H1 (cell line): ENCODE data around the gene ADD1. TPM values are rescaled to one million over a fixed set of nuclear protein-coding genes. Genes with fewer than 3 reads are reported as not detected.

Experiments
- CTCF ChIA-PET: fragments of 300-600 bp; sonication (Branson Sonifier 250); formaldehyde crosslinking; loops from one replicate; lab custom pipeline; 2021; ENCODE audit not compliant: partially characterized antibody; lab: Charles Lee
- POLR2A ChIA-PET: fragments of 300-600 bp; sonication (Branson Sonifier 250); formaldehyde crosslinking; loops from one replicate; lab custom pipeline; 2021; ENCODE audit warnings: inconsistent platforms; ENCODE audit not compliant: partially characterized antibody; lab: Charles Lee
- DNase-seq, 2 experiments: peaks; one replicate each; pipeline versions ENCODE4 v3.0.0 to v3.0.0-alpha.2; 2010 to 2022; ENCODE audit warnings: low spot score in 2 of 2, low read depth in 1 of 2, mixed read lengths in 1 of 2
- FAIRE-seq: peaks from 2 replicates; lab custom pipeline; 2011; peaks lifted over from hg19 to GRCh38; lab: Jason Lieb, UNC
- H2AFZ ChIP-seq: 2 replicates; pipeline ENCODE4 v1.8.1; 2012; ENCODE audit warnings: low read length, inconsistent platforms
- H2AK5ac ChIP-seq: 2 replicates; pipeline ENCODE4 v1.6.1; 2013; ENCODE audit warnings: low read depth, low read length
- H2BK120ac ChIP-seq: replicated peaks from 2 replicates; pipeline ENCODE3; 2013; ENCODE audit warnings: low read depth, low read length, inconsistent platforms
- H2BK12ac ChIP-seq: 2 replicates; pipeline ENCODE4 v1.6.1; 2013; ENCODE audit warnings: low read depth, low read length
- H2BK15ac ChIP-seq: 2 replicates; pipeline ENCODE4 v1.6.1; 2013; ENCODE audit warnings: low read length
- H2BK20ac ChIP-seq: 2 replicates; pipeline ENCODE4 v1.6.1; 2013; ENCODE audit warnings: low read length
- H2BK5ac ChIP-seq: 2 replicates; pipeline ENCODE4 v1.6.1; 2013; ENCODE audit warnings: low read depth, low read length
- H3K14ac ChIP-seq: 2 replicates; pipeline ENCODE4 v1.6.1; 2013; ENCODE audit warnings: inconsistent platforms; ENCODE audit not compliant: insufficient read length
- H3K18ac ChIP-seq: 2 replicates; pipeline ENCODE4 v1.6.1; 2013; ENCODE audit warnings: low read length; ENCODE audit errors: extremely low read depth
- H3K23ac ChIP-seq: 2 replicates; pipeline ENCODE4 v1.6.1; 2013; ENCODE audit warnings: inconsistent platforms; ENCODE audit not compliant: insufficient read length
- H3K23me2 ChIP-seq: 2 replicates; pipeline ENCODE4 v1.6.1; 2013; ENCODE audit warnings: low read depth, low read length
- H3K27ac ChIP-seq: 2 replicates; pipeline ENCODE4 v1.6.1; 2011; ENCODE audit warnings: low read depth, low read length, inconsistent platforms
- H3K27me3 ChIP-seq, 4 experiments: replicated peaks in 1 of 4; 1 replicate in 1 of 4; 2 replicates in 3 of 4; pipeline versions ENCODE4 v1.6.1 to v1.8.1; 2011 to 2013; ENCODE audit warnings: low read length in 3 of 4, mild to moderate bottlenecking in 3 of 4, inconsistent platforms in 2 of 4, mixed read lengths in 2 of 4, moderate library complexity in 1 of 4; ENCODE audit not compliant: control insufficient read depth in 3 of 4, insufficient read depth in 3 of 4; ENCODE audit errors: extremely low read depth in 1 of 4
- H3K36me3 ChIP-seq, 4 experiments: 2 replicates each; pipeline versions ENCODE4 v1.6.1 to v1.8.1; 2011 to 2013; ENCODE audit warnings: mild to moderate bottlenecking in 4 of 4, low read length in 3 of 4, moderate library complexity in 2 of 4, control low read depth in 1 of 4, inconsistent platforms in 1 of 4; ENCODE audit not compliant: insufficient read depth in 4 of 4, control insufficient read depth in 2 of 4
- H3K4ac ChIP-seq: replicated peaks from 2 replicates; pipeline ENCODE3; 2013; ENCODE audit warnings: low read length, low read depth, mixed read lengths, inconsistent platforms; ENCODE audit not compliant: insufficient read length
- H3K4me1 ChIP-seq, 4 experiments: replicated peaks in 1 of 4; 1 replicate in 1 of 4; 2 replicates in 3 of 4; pipeline versions ENCODE4 v1.6.1 to v1.8.1; 2011 to 2013; ENCODE audit warnings: low read length in 3 of 4, inconsistent platforms in 2 of 4, mixed read lengths in 1 of 4; ENCODE audit not compliant: insufficient read depth in 4 of 4, control insufficient read depth in 3 of 4
- H3K4me2 ChIP-seq, 2 experiments: 2 replicates each; pipeline versions ENCODE4 v1.6.1 to v1.8.1; 2011 to 2013; ENCODE audit warnings: low read depth in 2 of 2, low read length in 2 of 2, control low read depth in 1 of 2, inconsistent platforms in 1 of 2, mild to moderate bottlenecking in 1 of 2; ENCODE audit not compliant: insufficient read depth in 1 of 2
- H3K4me3 ChIP-seq, 4 experiments: fragments of 200-600, 300-600 bp in 1 of 4; sonication (generic), shearing (Covaris generic), sonication (Bioruptor Twin) in 1 of 4; 2 replicates each; pipeline versions ENCODE4 v1.5.1 to v1.8.1; 2011 to 2016; ENCODE audit warnings: low read length in 4 of 4, low read depth in 3 of 4, control low read depth in 2 of 4, inconsistent platforms in 2 of 4, mild to moderate bottlenecking in 2 of 4, mixed read lengths in 1 of 4, moderate library complexity in 1 of 4; ENCODE audit not compliant: insufficient read depth in 2 of 4; ENCODE audit errors: extremely low read depth in 1 of 4
- H3K56ac ChIP-seq: replicated peaks from 2 replicates; pipeline ENCODE3; 2013; ENCODE audit warnings: low read depth, mild to moderate bottlenecking, mixed read lengths, low read length, inconsistent platforms; ENCODE audit not compliant: insufficient read length
- H3K79me1 ChIP-seq: 2 replicates; pipeline ENCODE4 v1.6.1; 2013; ENCODE audit warnings: low read depth, low read length, control low read depth
- H3K79me2 ChIP-seq, 2 experiments: 2 replicates each; pipeline versions ENCODE4 v1.6.1 to v1.8.1; 2012 to 2013; ENCODE audit warnings: low read length in 2 of 2, mild to moderate bottlenecking in 2 of 2, inconsistent platforms in 1 of 2; ENCODE audit not compliant: insufficient read depth in 2 of 2, control insufficient read depth in 1 of 2
- H3K9ac ChIP-seq, 4 experiments: replicated peaks in 1 of 4; 1 replicate in 1 of 4; 2 replicates in 3 of 4; pipeline versions ENCODE4 v1.6.1 to v1.8.1; 2011 to 2013; ENCODE audit warnings: low read depth in 3 of 4, low read length in 3 of 4, control low read depth in 2 of 4, mild to moderate bottlenecking in 2 of 4, moderate library complexity in 2 of 4, inconsistent platforms in 1 of 4; ENCODE audit errors: extremely low read depth in 1 of 4
- H3K9me3 ChIP-seq, 2 experiments: 2 replicates each; pipeline versions ENCODE4 v1.6.1 to v1.8.1; 2012 to 2013; ENCODE audit warnings: mild to moderate bottlenecking in 2 of 2, moderate library complexity in 2 of 2, control low read depth in 1 of 2, inconsistent platforms in 1 of 2, low read depth in 1 of 2, low read length in 1 of 2, mixed read lengths in 1 of 2; ENCODE audit not compliant: insufficient read depth in 2 of 2
- H4K20me1 ChIP-seq, 2 experiments: replicated peaks in 1 of 2; 2 replicates each; pipeline versions ENCODE3 to v1.8.1; 2011 to 2013; ENCODE audit warnings: inconsistent platforms in 2 of 2, low read length in 2 of 2, mild to moderate bottlenecking in 1 of 2; ENCODE audit not compliant: insufficient read depth in 2 of 2, control insufficient read depth in 1 of 2
- H4K5ac ChIP-seq: 2 replicates; pipeline ENCODE4 v1.6.1; 2013; ENCODE audit warnings: low read length, low read depth, mixed read lengths, inconsistent platforms; ENCODE audit not compliant: insufficient read length
- H4K8ac ChIP-seq: 2 replicates; pipeline ENCODE4 v1.8.0; 2013; ENCODE audit warnings: mild to moderate bottlenecking, moderate library complexity, low read length, inconsistent platforms; ENCODE audit not compliant: insufficient read depth; ENCODE audit errors: extremely low read depth
- H4K91ac ChIP-seq: replicated peaks from 2 replicates; pipeline ENCODE3; 2013; ENCODE audit warnings: low read length, mixed read lengths, inconsistent platforms; ENCODE audit not compliant: insufficient read length
- ASH2L ChIP-seq: fragments of 200-600, 300-600 bp; sonication (generic); IDR thresholded peaks from one replicate; pipeline ENCODE4 v1.7.1; 2017; ENCODE audit warnings: low read length
- BCL11A ChIP-seq, 2 experiments: IDR thresholded peaks; one replicate each; pipeline ENCODE4 v1.6.1; 2011; ENCODE audit warnings: low read depth in 2 of 2, low read length in 2 of 2, mild to moderate bottlenecking in 2 of 2
- CEBPB ChIP-seq: IDR thresholded peaks from 2 replicates; pipeline ENCODE4 v1.6.1; 2012; ENCODE audit warnings: low read depth, low read length
- KDM4A ChIP-seq: IDR thresholded peaks from one replicate; pipeline ENCODE4 v1.7.1; 2012; ENCODE audit warnings: low read depth, mild to moderate bottlenecking, moderate library complexity, low read length, inconsistent platforms; ENCODE audit not compliant: severe bottlenecking
- MAX ChIP-seq: IDR thresholded peaks from 2 replicates; pipeline ENCODE4 v1.6.1; 2012; ENCODE audit warnings: inconsistent platforms
- POLR2AphosphoS5 ChIP-seq: IDR thresholded peaks from 2 replicates; pipeline ENCODE4 v1.6.1; 2011; ENCODE audit warnings: low read depth, low read length
- RAD21 ChIP-seq, 2 experiments: IDR thresholded peaks in 1 of 2; conservative IDR thresholded peaks in 1 of 2; 2 replicates each; pipeline ENCODE4 v1.6.1; 2011; ENCODE audit warnings: low read depth in 2 of 2, low read length in 2 of 2, improper control_type of control experiment in 1 of 2, inconsistent platforms in 1 of 2, mild to moderate bottlenecking in 1 of 2, moderate library complexity in 1 of 2
- RBBP5 ChIP-seq: IDR thresholded peaks from 2 replicates; pipeline ENCODE4 v1.7.1; 2012; ENCODE audit warnings: low read depth, mild to moderate bottlenecking, inconsistent platforms, low read length, moderate library complexity, borderline replicate concordance
- RFX5 ChIP-seq: IDR thresholded peaks from 2 replicates; pipeline ENCODE4 v1.6.1; 2011; ENCODE audit warnings: low read depth, low read length, improper control_type of control experiment, borderline replicate concordance
- WGBS, 2 experiments: shearing (Covaris generic) in 1 of 2; methylation state at CpG; one replicate each; pipeline versions ENCODE4 v1.1.6 to v1.1.7; 2013 to 2015; ENCODE audit warnings: low lambda C conversion rate in 2 of 2, mixed read lengths in 2 of 2, inconsistent platforms in 1 of 2, low coverage in 1 of 2, missing lambda C conversion rate in 1 of 2; ENCODE audit not compliant: insufficient replicate concordance in 2 of 2, insufficient coverage in 1 of 2, insufficient read length in 1 of 2; ENCODE audit errors: extremely low coverage in 1 of 2, missing lambda C conversion rate in 1 of 2; 5-methylcytosine and 5-hydroxymethylcytosine counted together
- polyA plus RNA-seq, 7 experiments: library from polyadenylated mRNA; depleted of rRNA in 3 of 7; stranded (reverse) in 5 of 7; unstranded in 2 of 7; fragments of >200 nt in 5 of 7; fragments of 200-250 nt in 2 of 7; gene quantifications; 1 replicate in 5 of 7; 2 replicates in 1 of 7; 4 replicates in 1 of 7; pipeline versions ENCODE4 v1.2.1 to v1.2.3, GENCODE V29; 2011 to 2013; ENCODE audit warnings: missing spikeins in 2 of 7, mixed read lengths in 2 of 7
- total RNA-seq: library from RNA; stranded (reverse); fragmentation: NEBNext Ultra II Directional; extraction: Animal tissue kit (Norgen Biotek cat#: 25700); gene quantifications from 2 replicates; pipeline ENCODE4 v1.2.1, GENCODE V29; 2021

Gene ADD1
- total and polyA plus RNA-seq, 2 of the 8 experiments (the other 6 are each of a cell fraction or from before 2014, with no cell fraction given), result 113 to 143 TPM

- peak; percentile 49 to 97 for DNase-seq
- 0 out of 2 replicates have a peak overlapping the region, but pooled peaks have one; percentile 61 for H2AK5ac ChIP-seq
- peaks cover 0 to 19% of the 10 kb centered on the region in 2 experiments; a peak in 2 of 4 replicates for H3K79me2 ChIP-seq
- H3K27ac ChIP-seq, result peak overlapping the region; percentile 73; the same call in 1 of the 2 replicates
- peaks cover 13 to 35% (median 28%) of the 10 kb centered on the region in 4 experiments for H3K36me3 ChIP-seq
- peak overlapping the region; percentile 25 for H3K56ac ChIP-seq
- H3K9ac ChIP-seq, result peak overlapping the region; percentile 70 to 81 (median 79)
- peak overlapping the region; percentile 88 to 94 for H3K4me2 ChIP-seq
- no peaks in the 10 kb centered on the region; a peak in 1 of 4 replicates for H3K9me3 ChIP-seq
- peak overlapping the region; percentile 94; the same call in 1 of the 2 replicates for H4K8ac ChIP-seq
- H3K4me1 ChIP-seq, result peaks cover 0 to 14% (median 7%) of the 10 kb centered on the region in 4 experiments; a peak in 6 of 7 replicates
- no peak overlapping the region for H3K14ac ChIP-seq
- peak overlapping the region; percentile 94; the same call in 1 of the 2 replicates for H2BK5ac ChIP-seq
- peaks cover 9% of the 10 kb centered on the region for H3K79me1 ChIP-seq
- H3K18ac ChIP-seq, result peak overlapping the region; percentile 93
- H3K27me3 ChIP-seq, result no peaks in the 10 kb centered on the region
- WGBS, 2 experiments, result 3% methylated on average over 44 of the region's 70 CpGs; no CpG with 5 or more reads in 1 of the 2 experiments
- no peak overlapping the region for H2BK12ac ChIP-seq
- no peak overlapping the region for H2BK20ac ChIP-seq
- H3K4ac ChIP-seq, result peak overlapping the region; percentile 42
- H4K20me1 ChIP-seq, result peaks cover 10 to 31% of the 10 kb centered on the region in 2 experiments
- POLR2A ChIA-PET, result interaction anchor here (0.6 to 6.0 kb wide), 17 partner anchors 9 to 312 kb away, joined by 3 to 45 read pairs (median 5); partner anchors contain the start of genes GRK4, NOP14 and TNIP2
- no peak for FAIRE-seq
- H3K23ac ChIP-seq, result no peak overlapping the region
- peak overlapping the region; percentile 78 for H4K5ac ChIP-seq
- no peak overlapping the region for H2AFZ ChIP-seq
- H3K4me3 ChIP-seq, result peak overlapping the region; percentile 79 to 83 (median 82)
- H2BK120ac ChIP-seq, result no peak overlapping the region
- peaks cover 15% of the 10 kb centered on the region for H3K23me2 ChIP-seq
- CTCF ChIA-PET, result interaction anchor here (0.8 to 2.0 kb wide), 10 partner anchors 10 to 173 kb away, joined by 3 to 11 read pairs (median 3); no protein-coding TSS in a partner anchor
- no peak overlapping the region; the same call in 1 of the 2 replicates for H2BK15ac ChIP-seq
- peak overlapping the region; percentile 52 for H4K91ac ChIP-seq
- TF ChIP-seq KDM4A (peak; percentile 84), RBBP5 (peak; percentile 27; the same call in 1 of the 2 replicates), MAX (peak; percentile 77), RAD21 (IDR thresholded peaks at IDR 0.05 in 1 of 2, conservative IDR thresholded peaks at IDR 0.05 in 1 of 2; ENCODE audit: low read depth in 2 of 2, low read length in 2 of 2) (no peak), ASH2L (peak; percentile 29), BCL11A (IDR thresholded peaks at IDR 0.05; ENCODE audit: low read depth in 2 of 2, low read length in 2 of 2) (no peak), RFX5 (no peak), POLR2AphosphoS5 (peak; percentile 89), CEBPB (no peak)
Observed at GRCh38 chr4:2934813-2935761, 91.4 kb downstream of the ADD1 start.
